ENCODE measurements around the gene SH2D6. TPM values are rescaled to one million over a fixed set of nuclear protein-coding genes. Genes with fewer than 3 reads are reported as not detected.

Gene SH2D6
- total and polyA plus RNA-seq, 2 of the 8 experiments (the other 6 are each of a cell fraction or from before 2014, with no cell fraction given) = 0.42 TPM; not detected in 1

GRCh38 chr2:85439986-85440385, 21.5 kb downstream of the SH2D6 start:
- H3K23me2 ChIP-seq (ENCODE audit: low read depth, low read length) = peaks cover 2% of the 10 kb centered on the region; the same call in 1 of the 2 replicates
- no peak overlapping the region for H3K56ac ChIP-seq (replicated peaks; ENCODE audit: insufficient read length, low read depth, low read length)
- FAIRE-seq = no peak
- H3K14ac ChIP-seq (ENCODE audit: insufficient read length) = no peak overlapping the region
- POLR2A ChIA-PET (ENCODE audit: partially characterized antibody) = interaction anchor here (1.1 to 55.3 kb wide), 4 partner anchors 10 to 107 kb away, joined by 3 to 1889 read pairs (median 4); partner anchors contain the start of genes GGCX and MAT2A
- H2AFZ ChIP-seq (ENCODE audit: low read length) = no peak overlapping the region
- H3K9me3 ChIP-seq (ENCODE audit: insufficient read depth in 2 of 2, low read depth in 1 of 2, low read length in 1 of 2) = no peaks in the 10 kb centered on the region
- no peak for DNase-seq (ENCODE audit: low read depth in 1 of 2, low spot score in 2 of 2)
- H4K91ac ChIP-seq (replicated peaks; ENCODE audit: insufficient read length, low read length) = no peak overlapping the region
- H3K4me3 ChIP-seq (ENCODE audit: extremely low read depth in 1 of 4, insufficient read depth in 2 of 4, low read depth in 3 of 4, low read length in 4 of 4) = no peak overlapping the region
- no peak overlapping the region for H3K23ac ChIP-seq (ENCODE audit: insufficient read length)
- H3K4ac ChIP-seq (replicated peaks; ENCODE audit: insufficient read length, low read depth, low read length) = no peak overlapping the region
- no peak overlapping the region for H3K9ac ChIP-seq (replicated peaks in 1 of 4; ENCODE audit: extremely low read depth in 1 of 4, low read depth in 3 of 4, low read length in 3 of 4)
- no peak overlapping the region for H3K27ac ChIP-seq (ENCODE audit: low read depth, low read length)
- no peak overlapping the region for H3K18ac ChIP-seq (ENCODE audit: extremely low read depth, low read length)
- H3K4me1 ChIP-seq (replicated peaks in 1 of 4; ENCODE audit: control insufficient read depth in 3 of 4, insufficient read depth in 4 of 4, low read length in 3 of 4) = peaks cover 7 to 26% (median 20%) of the 10 kb centered on the region in 4 experiments
- no peak overlapping the region for H2BK120ac ChIP-seq (replicated peaks; ENCODE audit: low read depth, low read length)
- H2BK20ac ChIP-seq (ENCODE audit: low read length) = no peak overlapping the region
- H4K20me1 ChIP-seq (replicated peaks in 1 of 2; ENCODE audit: control insufficient read depth in 1 of 2, insufficient read depth in 2 of 2, low read length in 2 of 2) = no peaks in the 10 kb centered on the region
- no peaks in the 10 kb centered on the region; the same call in 1 of the 2 replicates for H3K79me1 ChIP-seq (ENCODE audit: low read depth, low read length)
- H4K5ac ChIP-seq (ENCODE audit: insufficient read length, low read depth, low read length) = no peak overlapping the region
- 88% methylated on average over 7 of the region's 7 CpGs; no CpG with 5 or more reads in 1 of the 2 experiments for WGBS, 2 experiments (ENCODE audit: extremely low coverage in 1 of 2, insufficient coverage in 1 of 2, insufficient read length in 1 of 2, insufficient replicate concordance in 2 of 2, low coverage in 1 of 2, low lambda C conversion rate in 2 of 2, missing lambda C conversion rate in 1 of 2)
- H2AK5ac ChIP-seq (ENCODE audit: low read depth, low read length) = no peak overlapping the region
- H3K36me3 ChIP-seq (ENCODE audit: control insufficient read depth in 2 of 4, insufficient read depth in 4 of 4, low read length in 3 of 4) = no peaks in the 10 kb centered on the region
- H3K27me3 ChIP-seq (replicated peaks in 1 of 4; ENCODE audit: control insufficient read depth in 3 of 4, extremely low read depth in 1 of 4, insufficient read depth in 3 of 4, low read length in 3 of 4) = peaks cover 0 to 14% (median 5%) of the 10 kb centered on the region in 4 experiments; a peak in 4 of 7 replicates
- H3K4me2 ChIP-seq (ENCODE audit: insufficient read depth in 1 of 2, low read depth in 2 of 2, low read length in 2 of 2) = no peak overlapping the region
- H2BK12ac ChIP-seq (ENCODE audit: low read depth, low read length) = no peak overlapping the region
- H2BK15ac ChIP-seq (ENCODE audit: low read length) = no peak overlapping the region
- H2BK5ac ChIP-seq (ENCODE audit: low read depth, low read length) = no peak overlapping the region
- CTCF ChIA-PET (ENCODE audit: partially characterized antibody) = interaction anchor here (0.7 to 4.4 kb wide), 2 partner anchors 9 to 20 kb away, joined by 3 to 19 read pairs; partner anchors contain the start of gene SH2D6
- no peak overlapping the region for H4K8ac ChIP-seq (ENCODE audit: extremely low read depth, insufficient read depth, low read length)
- no peaks in the 10 kb centered on the region for H3K79me2 ChIP-seq (ENCODE audit: control insufficient read depth in 1 of 2, insufficient read depth in 2 of 2, low read length in 2 of 2)
- TF ChIP-seq JUND (IDR thresholded peaks at IDR 0.05; ENCODE audit: low read length) (no peak), SIX5 (IDR thresholded peaks at IDR 0.05; ENCODE audit: low read depth, low read length) (no peak), ATF3 (IDR thresholded peaks at IDR 0.05; ENCODE audit: insufficient read depth, low read depth, low read length) (no peak), POU5F1 (IDR thresholded peaks at IDR 0.05; ENCODE audit: low read depth, low read length) (no peak), BRCA1 (IDR thresholded peaks at IDR 0.05; ENCODE audit: low read depth, low read length) (no peak), CEBPB (IDR thresholded peaks at IDR 0.05; ENCODE audit: low read depth, low read length) (no peak), PHF8 (conservative IDR thresholded peaks at IDR 0.05; ENCODE audit: low read depth, low read length) (no peak), SIN3A (conservative IDR thresholded peaks at IDR 0.05 in 1 of 2, IDR thresholded peaks at IDR 0.05 in 1 of 2; ENCODE audit: low read depth in 1 of 2, low read length in 2 of 2) (no peak), CBX8 (IDR thresholded peaks at IDR 0.05; ENCODE audit: borderline replicate concordance, low read depth, low read length) (no peak), HDAC6 (IDR thresholded peaks at IDR 0.05; ENCODE audit: low read depth, low read length) (no peak), EP300 (IDR thresholded peaks at IDR 0.05; ENCODE audit: borderline replicate concordance in 1 of 2, low read depth in 2 of 2, low read length in 2 of 2) (no peak), TCF12 (IDR thresholded peaks at IDR 0.05; ENCODE audit: low read depth, low read length) (no peak)

Data from H1 (cell line).